Measurements from ENCODE around the gene WNT7B.

- no peak for TF ChIP-seq POLR2A (IDR thresholded peaks at IDR 0.05)
- no peak for TF ChIP-seq EP300 (IDR thresholded peaks at IDR 0.05)
- TF ChIP-seq CTCF (IDR thresholded peaks at IDR 0.05): no peak
These were observed 58.2 kb downstream of the WNT7B start for GRCh38 chr22:45918459-45919370.
